Neural cell (in vitro differentiated cells): ENCODE results near the gene COG5.

Experiments
- CTCF ChIP-seq: fragments of 450-650 bp; IDR thresholded peaks from 2 replicates; pipeline ENCODE4 v1.5.1; 2014; ENCODE audit warnings: antibody characterized with exemption, mild to moderate bottlenecking, moderate library complexity; ENCODE audit not compliant: poor library complexity, severe bottlenecking
- EP300 ChIP-seq: fragments of 450-650 bp; conservative IDR thresholded peaks from 2 replicates; pipeline ENCODE4 v1.6.1; 2014; ENCODE audit warnings: antibody characterized with exemption, mild to moderate bottlenecking, moderate library complexity; ENCODE audit not compliant: poor library complexity, severe bottlenecking
- MXI1 ChIP-seq: fragments of 450-650 bp; conservative IDR thresholded peaks from 2 replicates; pipeline ENCODE4 v1.6.1; 2014; ENCODE audit warnings: antibody characterized with exemption, mild to moderate bottlenecking; ENCODE audit not compliant: poor library complexity, severe bottlenecking
- POLR2AphosphoS5 ChIP-seq: IDR thresholded peaks from 2 replicates; pipeline ENCODE4 v1.6.1; 2012
- RAD21 ChIP-seq: fragments of 450-650 bp; conservative IDR thresholded peaks from 2 replicates; pipeline ENCODE4 v1.6.1; 2014; ENCODE audit warnings: antibody characterized with exemption, mild to moderate bottlenecking, moderate library complexity
- REST ChIP-seq: IDR thresholded peaks from 2 replicates; pipeline ENCODE4 v1.6.1; 2012; ENCODE audit warnings: borderline replicate concordance
- SMC3 ChIP-seq: fragments of 450-650 bp; conservative IDR thresholded peaks from 2 replicates; pipeline ENCODE4 v1.6.1; 2014; ENCODE audit warnings: antibody characterized with exemption, mild to moderate bottlenecking, moderate library complexity; ENCODE audit not compliant: poor library complexity

DNA sequence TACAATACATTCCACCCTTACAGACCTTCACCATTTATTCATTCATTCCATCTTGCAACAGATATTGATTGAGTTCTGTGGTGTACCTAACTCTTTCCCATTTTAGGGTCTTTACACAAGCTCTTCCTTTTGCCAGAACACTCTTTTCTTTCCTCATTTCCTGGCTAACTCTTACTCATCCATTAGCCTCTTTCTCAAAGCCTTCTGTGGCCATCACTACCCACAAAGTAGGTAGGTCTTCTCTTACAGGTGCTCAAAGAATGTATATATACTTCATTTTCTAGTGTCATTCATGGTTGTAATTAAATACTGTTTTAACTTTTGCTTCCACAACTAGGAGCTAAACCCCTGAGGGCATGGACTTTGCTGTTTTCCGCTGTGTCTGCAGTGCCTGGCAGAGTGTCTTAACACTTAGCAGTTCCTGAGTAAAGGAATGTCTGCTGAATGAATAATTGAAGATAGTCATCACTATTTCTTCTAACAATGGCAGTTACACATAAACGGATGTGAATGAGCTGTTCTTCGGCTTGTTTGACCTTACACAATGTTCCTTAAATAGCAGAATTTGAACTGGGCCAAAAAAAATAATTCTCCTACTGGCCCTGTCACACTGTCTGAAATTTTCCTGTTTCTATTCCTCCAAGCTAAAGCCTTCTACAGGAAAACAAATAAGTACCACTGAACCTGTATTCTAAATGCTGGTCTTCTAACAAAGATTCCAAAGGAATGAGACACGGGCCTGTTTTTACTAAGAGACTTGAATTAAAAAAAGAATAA is 31.4 kb upstream of the COG5 start:
- TF ChIP-seq POLR2AphosphoS5 (no peak), CTCF (no peak), RAD21 (no peak), SMC3 (no peak), REST (no peak), EP300 (no peak), MXI1 (no peak)
